ENCODE measurements around the gene SUCO.

Gene SUCO

DNA sequence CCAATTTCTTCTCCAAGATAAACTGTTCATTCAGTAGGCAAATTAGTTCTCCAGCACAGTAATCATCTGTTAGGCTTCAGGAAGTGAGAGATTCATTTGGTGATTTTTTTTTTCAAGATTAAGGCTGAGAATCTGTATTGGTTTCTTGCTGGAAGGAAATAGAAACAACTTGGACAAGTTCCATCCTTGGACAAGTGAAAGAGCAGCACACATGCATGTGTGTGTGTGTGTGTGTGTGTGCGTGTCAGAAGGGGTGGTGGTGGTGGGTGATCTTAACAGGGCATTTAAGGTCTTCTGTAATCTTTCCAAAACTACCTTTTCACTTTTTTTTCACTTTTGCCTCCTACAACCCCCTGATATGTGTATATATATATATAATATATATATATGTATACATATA lies 15.9 kb upstream of the SUCO start:
- no peak for DNase-seq (ENCODE audit: low read depth)

DNA sequence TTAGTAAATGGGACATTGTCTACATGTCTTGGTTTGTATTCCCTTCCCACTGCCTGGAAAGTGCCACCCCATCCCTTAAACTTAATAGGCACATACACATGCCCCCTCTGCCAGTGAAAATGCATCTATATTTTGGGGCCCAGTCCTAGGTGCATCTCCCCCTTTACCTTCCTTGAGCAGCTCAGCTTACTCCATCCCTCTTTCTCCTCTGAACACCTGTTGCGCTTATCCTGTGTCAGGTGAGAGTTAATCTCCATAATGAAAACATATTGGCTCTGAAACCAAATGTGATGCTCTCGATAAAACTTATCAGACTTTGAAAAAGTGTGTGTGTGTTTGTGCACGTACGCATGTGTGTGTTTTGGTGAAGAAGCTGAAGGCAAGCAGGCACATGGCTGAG lies 15.4 kb upstream of the SUCO start:
- DNase-seq (ENCODE audit: low read depth): no peak

DNA sequence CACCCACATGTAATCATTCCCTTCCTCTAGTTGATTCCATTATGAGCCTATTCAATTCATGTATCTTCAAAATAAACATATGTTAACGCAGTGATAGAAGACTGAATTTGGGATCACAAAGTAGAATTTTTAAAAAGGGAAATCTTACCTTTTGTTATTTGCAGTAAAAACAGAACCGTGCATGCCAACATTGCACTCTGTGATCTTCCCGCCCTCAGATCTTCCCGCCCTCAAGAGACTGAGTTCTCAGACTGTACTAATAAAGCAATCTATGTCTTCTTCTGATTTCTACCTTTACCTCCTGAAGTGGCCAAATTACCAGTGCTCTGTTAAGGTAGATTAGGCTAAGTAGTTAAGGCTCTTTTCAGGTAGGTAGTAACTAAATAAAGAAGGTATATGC lies 3.6 kb upstream of the SUCO start:
- no peak for DNase-seq (ENCODE audit: low read depth)

DNA sequence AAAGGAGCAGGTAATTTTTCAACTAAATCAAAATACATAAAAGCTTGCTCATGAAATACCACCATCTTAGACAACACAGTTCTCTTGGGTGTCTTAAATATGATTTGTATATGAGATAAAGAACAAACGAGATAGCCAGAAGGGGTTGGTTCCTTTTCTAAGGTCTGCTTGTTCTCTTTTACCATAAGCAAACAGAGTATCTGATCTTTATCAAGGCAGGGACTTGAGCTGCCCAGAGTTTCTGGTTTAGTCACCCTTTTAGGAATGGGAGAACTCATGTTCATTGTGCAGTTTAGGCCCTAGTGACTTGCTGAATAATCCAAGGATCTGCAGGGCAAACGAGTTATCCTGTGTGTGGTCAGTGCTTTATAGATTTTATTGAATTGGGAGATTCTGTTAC lies 3.0 kb upstream of the SUCO start:
- no peak for DNase-seq (ENCODE audit: low read depth)

DNA sequence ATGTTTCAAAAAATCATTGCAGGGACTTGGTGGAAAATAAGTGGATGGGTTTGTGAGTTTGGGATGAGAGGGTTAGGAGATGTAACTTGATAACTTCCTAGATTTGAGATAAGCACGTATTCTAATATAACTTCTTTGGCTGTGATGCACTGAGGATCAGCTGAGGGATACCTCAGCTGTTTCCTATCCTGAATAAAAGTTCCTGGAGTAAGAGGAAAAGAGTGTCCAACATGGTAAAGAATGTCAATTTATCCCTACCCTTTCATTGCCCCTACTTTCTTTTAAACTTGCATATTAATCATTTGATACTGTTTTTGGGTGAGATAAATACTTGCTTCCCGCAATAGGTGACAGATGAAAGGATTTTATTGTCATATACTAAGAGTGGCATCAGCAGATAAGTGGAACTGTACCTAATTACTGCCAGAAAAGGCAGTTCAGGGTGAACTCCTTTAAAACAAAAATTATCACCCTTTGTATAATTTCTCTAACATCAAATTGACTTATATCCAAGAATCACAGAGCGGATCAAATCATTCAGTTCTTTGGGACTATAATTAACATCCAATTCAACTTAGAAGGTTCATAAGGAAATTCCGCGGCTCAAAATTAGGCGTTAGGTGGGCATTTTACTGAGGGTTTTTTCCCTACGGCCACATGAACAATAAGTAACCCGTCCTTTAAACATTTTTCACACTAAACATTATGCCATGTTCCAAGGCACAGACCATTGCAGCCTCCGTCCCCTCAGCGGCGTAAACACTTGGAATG lies 1.4 kb upstream of the SUCO start:
- DNase-seq (ENCODE audit: low read depth): no peak

DNA sequence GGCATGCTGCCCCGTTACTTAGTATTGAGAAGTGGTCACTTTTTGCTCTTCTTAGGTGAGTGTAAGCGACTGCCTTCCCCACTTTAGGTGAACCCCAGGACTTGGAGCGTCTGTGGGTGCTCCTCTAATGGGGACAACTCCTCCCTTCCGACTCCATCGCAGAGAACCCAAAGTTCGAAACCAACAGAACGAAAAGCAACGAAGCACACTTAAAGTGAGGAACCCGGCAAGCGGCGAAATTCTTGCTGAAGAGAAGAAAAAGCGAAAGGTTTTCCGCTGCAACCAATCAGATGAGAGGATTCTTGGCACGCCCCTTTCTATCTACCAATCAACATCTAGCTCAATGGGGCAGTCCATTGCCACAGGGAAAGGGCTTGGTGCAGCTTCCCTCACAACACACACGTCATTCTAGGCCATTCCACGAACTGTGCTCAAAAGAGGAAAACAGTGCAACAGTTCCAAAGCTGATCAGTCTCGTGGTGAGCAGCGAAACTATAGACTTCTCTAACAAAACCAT lies 709 bp upstream of the SUCO start:
- peak; percentile 69 for DNase-seq (ENCODE audit: low read depth)

DNA sequence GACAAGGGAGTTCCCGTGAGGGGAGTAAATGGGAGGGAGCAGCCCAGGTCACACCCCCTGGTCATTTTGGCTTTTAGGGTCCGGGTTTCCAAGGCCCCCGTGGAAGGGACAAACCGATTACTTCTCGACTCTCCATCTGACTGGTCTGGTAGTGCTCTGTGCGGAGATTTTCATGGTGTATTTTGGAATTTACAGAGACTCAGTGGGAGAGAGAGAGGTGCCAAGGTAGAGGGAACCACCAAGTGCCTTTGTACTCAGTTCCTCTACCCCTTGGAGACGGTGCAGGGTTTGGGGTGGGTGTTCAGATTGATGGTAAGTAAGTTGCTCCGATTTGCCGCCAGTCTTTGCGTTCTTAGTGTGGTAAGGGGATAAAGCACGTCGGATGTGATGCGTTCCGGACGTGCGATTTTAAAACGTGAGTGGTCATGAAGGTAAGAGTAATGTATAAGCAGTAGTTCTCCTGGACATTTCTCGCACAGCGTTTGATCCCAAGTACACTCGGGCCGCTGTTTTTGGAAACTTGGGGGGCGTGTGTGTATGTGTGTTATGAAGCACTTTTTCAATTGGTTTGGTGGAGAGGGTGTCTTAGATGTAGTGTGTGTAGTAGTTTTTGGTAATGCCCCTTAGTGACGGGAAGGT lies 682 bp downstream of the SUCO start:
- DNase-seq (ENCODE audit: low read depth): peak; percentile 5

DNA sequence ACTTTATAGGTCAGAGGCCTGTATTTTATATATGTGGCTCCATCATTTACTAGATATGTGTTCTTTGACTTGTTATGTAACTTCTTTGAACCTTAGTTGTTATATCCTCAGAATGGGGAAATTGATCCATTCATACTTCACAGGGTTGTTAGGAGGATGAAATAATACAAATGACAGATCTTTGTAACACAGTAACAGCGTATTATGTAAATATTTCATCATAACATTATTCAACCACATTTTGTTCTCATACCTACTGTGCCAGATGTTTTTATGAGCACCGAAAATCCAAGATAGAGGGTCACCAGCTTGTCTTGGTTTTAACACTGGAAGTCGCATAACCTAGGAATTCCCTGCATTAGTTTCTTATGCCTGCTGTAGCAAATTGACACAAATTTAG lies 3.3 kb downstream of the SUCO start:
- DNase-seq (ENCODE audit: low read depth): no peak

DNA sequence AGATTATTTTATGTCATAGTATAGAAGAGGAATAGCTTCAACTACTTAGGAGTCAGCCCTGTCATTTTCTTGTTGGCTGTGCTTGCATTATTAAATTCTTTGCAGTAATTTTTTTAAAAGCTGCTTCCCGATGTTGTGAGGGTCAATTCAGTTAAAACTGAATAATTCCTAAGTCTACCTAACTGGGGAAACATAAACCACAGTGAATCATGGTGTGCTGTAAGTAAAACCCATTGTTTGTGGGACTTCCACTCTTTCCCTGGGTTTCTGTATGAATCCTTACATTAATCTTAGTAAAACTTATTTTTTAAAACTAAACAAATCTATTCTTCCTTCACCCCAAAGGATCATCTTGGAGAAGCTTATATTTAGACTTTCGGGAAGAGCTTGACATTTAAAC lies 4.4 kb downstream of the SUCO start:
- no peak for DNase-seq (ENCODE audit: low read depth)

DNA sequence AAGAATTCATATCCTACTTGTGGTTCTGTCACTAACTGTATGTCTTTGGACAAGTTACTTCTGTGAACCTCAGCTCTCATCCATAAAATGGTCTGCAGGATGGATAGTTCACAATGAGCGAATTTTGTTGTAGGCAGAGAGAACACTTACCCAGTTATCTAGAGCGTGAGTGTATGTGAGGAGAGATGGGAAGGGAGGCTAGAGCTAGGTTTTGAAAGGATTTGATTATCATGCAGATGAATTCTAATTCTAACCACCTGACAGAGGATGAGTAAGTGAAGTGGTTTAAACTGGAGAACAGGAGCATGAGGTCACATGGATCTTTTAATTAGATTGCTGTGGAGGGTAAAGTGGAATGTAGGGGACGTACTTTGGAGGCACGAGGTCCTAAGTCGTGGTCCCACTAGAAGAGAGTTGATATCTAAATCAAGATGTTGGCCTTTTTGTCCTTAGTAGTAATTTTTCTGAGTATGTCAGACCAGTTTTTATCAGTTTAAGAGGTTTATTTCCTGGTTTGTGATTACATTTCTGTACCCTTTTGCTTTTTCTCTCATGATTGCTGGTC lies 5.0 kb downstream of the SUCO start:
- no peak for DNase-seq (ENCODE audit: low read depth)

DNA sequence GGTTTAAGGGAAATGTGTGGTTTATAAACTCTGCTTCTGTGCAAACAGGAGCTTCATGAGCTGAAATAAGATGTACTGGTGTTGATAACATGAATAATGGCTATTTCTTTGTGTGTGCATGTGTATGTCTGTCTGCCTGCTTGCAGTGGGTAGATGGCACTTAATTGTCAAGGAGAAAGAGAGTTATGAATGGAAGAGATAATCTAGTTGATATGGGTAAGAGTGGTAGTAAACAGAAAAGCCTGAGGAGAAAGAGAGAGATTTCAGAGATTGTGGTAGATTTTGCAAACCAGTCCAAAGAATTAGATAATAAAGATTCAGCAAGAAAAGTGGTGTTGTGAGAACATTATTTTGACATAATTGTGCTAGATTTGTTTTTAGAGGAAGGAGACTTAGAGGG lies 7.7 kb downstream of the SUCO start:
- DNase-seq (ENCODE audit: low read depth): no peak

DNA sequence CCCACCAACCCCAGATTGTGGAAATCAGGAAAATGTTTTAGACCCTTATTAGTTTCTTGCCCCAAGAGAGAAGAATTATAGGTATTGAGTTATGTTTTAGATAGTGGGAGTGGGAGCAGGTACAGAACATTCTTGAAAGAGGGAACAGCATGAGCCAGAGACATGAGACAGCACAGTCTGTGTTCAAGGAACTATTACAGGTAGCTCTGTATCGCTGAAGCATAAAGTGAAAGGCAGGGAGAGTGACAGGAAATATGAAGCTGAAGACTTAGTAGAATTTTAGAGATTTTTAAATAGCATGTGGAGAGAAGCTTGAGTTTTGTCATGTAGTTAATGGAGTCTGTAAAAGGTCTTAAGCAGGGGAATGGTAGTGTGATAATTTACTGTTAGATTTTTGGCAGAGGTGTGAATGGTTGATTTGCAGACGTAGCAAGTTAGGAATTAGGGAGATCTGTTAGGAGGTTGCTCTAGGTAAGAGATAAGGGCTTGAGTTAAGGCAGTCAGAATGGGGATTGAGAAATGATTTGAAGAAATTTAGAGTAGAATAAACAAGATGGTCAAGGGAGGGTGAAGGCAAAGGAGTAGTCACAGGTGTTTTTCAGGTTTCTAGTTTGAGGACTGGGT lies 11.6 kb downstream of the SUCO start:
- no peak for DNase-seq (ENCODE audit: low read depth)

DNA sequence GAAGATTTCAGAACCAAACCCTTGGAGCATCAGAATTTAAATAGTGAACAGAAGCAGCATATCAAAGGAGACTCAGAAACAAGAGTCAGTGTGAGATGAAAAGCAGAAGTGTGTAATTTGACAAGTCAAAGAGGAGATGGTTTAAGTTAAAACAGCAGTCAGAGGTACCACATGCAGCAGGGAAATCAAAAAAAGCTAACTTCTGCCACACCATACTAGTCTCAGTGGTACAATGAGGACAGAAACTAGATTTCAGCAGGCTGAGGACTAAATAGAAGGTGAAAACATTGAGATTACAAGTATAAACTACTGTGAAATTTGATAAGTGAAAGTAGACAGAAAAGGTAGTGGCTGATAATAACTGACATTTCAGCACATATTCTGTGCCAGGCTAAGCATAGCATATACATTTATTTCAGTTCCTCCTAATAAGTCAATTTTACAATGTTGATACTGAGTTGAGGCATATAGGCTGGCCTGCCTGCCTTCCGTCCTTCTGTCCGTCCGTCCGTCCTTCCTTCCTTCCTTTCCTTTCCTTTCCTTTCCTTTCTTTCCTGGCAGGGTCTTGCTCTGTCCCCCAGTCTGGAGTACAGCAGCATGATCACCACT lies 12.6 kb downstream of the SUCO start:
- no peak for DNase-seq (ENCODE audit: low read depth)

DNA sequence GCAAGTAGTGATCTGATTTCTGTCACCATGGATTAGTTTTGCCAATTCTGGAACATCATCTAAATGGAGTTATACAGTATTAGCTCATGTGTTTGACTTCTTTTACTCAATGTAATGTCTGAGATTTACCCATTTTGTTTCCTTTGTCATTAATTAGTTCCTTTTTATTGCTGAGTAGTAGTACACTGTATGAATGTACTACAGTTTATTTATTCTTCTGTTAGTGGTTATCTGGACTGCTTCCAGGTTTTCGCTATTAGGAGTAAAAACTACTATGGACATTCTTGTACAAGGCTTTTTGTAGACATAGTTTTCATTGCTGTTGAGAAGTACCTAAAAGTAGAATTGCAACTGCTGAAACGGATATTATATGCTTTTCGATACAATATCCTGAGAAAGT lies 14.1 kb downstream of the SUCO start:
- no peak for DNase-seq (ENCODE audit: low read depth)

DNA sequence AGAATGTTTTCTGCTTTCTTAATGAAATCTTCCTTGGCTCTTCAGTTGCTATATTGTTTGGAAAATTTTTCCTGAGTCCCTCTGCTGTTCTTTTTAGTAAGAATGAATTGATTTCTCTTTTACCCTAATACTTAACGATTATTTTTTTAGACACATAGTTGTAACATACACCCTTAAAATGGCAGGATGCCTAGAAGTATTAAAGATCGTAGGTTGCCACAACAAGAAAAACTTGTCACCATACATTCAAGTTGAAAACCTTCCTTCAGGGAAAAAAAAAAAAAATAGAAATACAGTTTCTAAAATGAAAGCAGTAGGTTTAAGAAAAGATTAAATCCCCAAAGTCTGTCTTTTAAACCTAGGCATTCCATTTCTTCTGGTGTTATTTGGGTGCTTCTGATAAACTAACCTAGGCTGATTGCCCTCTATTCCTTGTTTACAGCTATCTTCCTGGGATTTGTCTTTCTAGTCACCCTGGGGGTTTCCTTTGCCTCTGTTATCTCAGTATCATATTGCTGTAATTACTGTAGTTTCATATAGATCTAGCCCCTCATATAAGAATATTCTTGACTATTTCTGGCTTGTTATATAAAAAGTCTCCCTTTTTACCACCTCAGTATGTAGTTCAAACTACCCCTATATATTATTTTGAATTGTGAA lies 16.8 kb downstream of the SUCO start:
- DNase-seq (ENCODE audit: low read depth): no peak

DNA sequence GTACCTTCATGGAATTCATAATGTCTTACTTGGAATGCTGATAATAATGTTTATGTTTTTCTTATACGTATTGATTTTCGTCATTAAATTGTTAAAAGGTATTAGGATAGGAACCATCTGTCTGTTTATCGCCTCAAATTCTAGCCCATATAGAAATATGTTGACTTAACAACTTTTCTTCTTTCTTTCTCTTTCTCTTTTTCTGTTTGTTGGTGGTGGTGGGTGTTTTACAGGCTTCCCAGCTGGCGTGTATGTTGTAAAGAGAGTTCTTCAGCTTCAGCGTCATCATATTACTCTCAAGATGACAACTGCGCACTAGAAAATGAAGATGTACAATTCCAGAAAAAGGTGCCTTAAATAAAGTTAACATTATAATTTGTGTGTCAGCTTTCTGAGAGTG lies 18.3 kb downstream of the SUCO start:
- DNase-seq (ENCODE audit: low read depth): no peak

DNA sequence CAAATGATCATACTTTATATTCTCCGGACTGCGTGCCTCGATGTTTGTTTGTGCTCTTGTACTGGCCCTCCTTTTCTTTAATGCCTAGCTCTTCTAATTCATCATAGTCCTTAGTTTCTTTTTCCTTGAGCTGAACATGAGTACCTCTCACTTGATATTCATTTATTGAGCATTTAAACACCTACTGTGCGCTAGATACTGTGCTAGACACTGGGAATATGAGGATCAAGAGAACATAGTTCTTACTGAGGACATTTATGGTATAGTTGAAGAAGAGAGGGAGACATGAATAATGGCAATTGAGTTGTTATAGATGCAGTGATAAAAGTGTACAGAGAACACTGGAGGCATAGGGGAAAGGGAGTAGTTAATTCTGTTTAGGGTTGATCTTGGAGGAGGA lies 22.0 kb downstream of the SUCO start:
- no peak for DNase-seq (ENCODE audit: low read depth)

DNA sequence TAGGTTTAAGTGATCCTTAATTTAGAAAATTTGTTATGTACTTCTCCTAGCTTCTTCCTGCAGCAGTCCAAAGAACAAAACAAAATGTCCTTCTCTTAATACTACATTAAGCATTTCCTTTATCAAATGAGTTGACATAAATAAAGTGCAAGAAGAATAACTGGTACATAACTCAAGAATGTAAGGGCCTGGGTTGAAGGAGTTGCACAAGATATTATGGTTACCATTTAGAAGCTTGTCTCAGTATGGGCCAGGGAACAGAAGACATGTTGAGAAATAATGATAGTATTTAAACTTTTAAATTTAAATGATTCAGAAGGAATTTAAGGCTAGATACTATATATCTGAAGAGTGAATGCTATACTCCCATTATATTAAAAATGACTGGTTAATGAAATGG lies 23.5 kb downstream of the SUCO start:
- no peak for DNase-seq (ENCODE audit: low read depth)

DNA sequence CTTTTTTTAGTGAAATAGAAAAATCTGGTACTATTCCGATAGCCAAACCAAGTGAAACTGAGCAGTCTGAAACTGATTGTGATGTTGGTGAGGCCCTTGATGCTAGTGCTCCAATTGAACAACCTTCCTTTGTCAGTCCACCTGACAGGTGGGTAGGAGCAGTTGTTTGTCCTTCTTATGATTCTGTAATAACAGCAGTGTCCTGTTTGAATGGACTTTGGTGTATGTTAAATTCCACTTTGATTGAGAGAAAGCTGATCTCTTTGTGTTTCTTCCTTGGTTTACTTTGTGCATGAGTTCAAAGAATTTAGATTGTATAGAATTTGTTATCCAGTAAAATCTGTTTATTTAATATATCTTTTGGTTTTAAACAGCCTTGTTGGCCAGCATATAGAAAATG lies 24.3 kb downstream of the SUCO start:
- no peak for DNase-seq (ENCODE audit: low read depth)

DNA sequence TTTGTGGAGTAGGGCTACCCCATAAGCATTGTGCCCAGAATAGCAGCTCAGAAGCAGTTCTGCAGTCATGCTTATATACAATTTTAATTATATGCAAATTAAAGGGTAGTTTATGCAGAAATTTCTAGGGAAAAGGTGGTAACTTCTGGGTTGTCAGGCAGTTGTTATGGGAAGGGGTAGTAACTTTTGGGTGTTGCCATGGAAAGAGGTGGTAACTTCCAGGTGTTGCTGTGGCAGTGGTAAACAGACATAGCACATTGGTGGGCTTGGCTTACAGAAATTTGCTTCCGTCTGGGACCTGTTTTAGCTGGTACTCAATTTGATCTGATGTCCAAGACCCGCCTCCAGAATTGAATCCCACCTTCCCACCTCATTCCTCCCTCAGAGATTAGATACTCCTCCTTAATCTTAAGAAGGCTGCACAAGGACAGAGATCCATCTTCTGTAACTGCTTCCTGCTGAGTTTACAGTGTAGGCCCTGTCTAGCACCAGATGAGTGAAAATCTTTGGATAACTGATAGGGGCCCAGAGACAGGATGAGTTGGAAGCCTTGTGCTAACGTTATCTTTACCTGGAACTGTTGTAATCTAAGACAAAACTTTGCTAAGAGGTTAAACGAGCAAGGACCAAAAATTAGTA lies 26.7 kb downstream of the SUCO start:
- DNase-seq (ENCODE audit: low read depth): no peak

DNA sequence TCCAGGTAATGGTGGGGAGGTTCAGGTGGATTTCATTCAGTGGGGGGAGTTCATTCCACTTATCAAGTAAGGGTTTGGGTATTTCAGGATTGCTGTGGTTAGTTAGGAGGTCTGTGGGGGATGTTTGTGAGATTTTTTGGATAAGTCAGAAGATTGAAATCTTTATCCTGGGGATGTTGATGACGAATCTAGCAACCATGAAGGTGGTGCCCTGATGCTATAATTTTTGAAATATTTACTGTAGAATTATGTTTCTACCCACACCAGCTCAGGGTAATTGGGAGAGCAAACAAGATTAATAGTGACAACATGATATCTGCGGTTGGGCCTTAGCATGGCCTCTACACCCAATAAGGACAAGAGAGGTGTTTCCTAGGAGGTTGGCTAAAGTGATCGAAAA lies 28.3 kb downstream of the SUCO start:
- DNase-seq (ENCODE audit: low read depth): no peak

Data from activated T-helper 9 cell treated with anti-CD3 and anti-CD28 coated beads, Interleukin-2, amount 50 U/mL, for 16 hours (primary cell).